Liver (tissue), 9 donors: Measurements from ENCODE around the gene SLC6A3. TPM values are rescaled to one million over a fixed set of nuclear protein-coding genes. Genes with fewer than 3 reads are reported as not detected.

Source experiments
- DNase-seq: peaks from one replicate; pipeline ENCODE4 v3.0.0-alpha.2; 2017; ENCODE audit warnings: low spot score
- H3K27ac ChIP-seq, 2 donors: one replicate each; pipeline ENCODE4 v1.7.0; 2013; ENCODE audit warnings: inconsistent platforms in 2 of 2, low read length in 2 of 2, control low read depth in 1 of 2, low read depth in 1 of 2, mild to moderate bottlenecking in 1 of 2
- H3K27me3 ChIP-seq, 4 donors: one replicate each; pipeline versions ENCODE4 v1.6.1 to v1.7.0; 2013; ENCODE audit warnings: low read length in 3 of 4, inconsistent platforms in 1 of 4, mild to moderate bottlenecking in 1 of 4, moderate library complexity in 1 of 4; ENCODE audit not compliant: control insufficient read depth in 4 of 4, insufficient read depth in 4 of 4
- H3K36me3 ChIP-seq, 4 donors: one replicate each; pipeline versions ENCODE4 v1.6.1 to v1.7.0; 2013; ENCODE audit warnings: low read length in 3 of 4, mild to moderate bottlenecking in 3 of 4, low read depth in 1 of 4, moderate library complexity in 1 of 4; ENCODE audit not compliant: control insufficient read depth in 4 of 4, insufficient read depth in 3 of 4
- H3K4me1 ChIP-seq, 4 donors: one replicate each; pipeline versions ENCODE4 v1.6.1 to v1.7.0; 2013; ENCODE audit warnings: low read length in 3 of 4, mild to moderate bottlenecking in 3 of 4, moderate library complexity in 1 of 4; ENCODE audit not compliant: control insufficient read depth in 4 of 4, insufficient read depth in 4 of 4
- H3K4me3 ChIP-seq, 3 donors: one replicate each; pipeline versions ENCODE4 v1.6.1 to v1.7.0; 2013; ENCODE audit warnings: low read length in 3 of 3, control low read depth in 1 of 3, low read depth in 1 of 3, mild to moderate bottlenecking in 1 of 3
- H3K9ac ChIP-seq, 2 donors: one replicate each; pipeline ENCODE4 v1.7.0; 2013; ENCODE audit warnings: low read length in 2 of 2, mild to moderate bottlenecking in 2 of 2, moderate library complexity in 2 of 2, control low read depth in 1 of 2, low read depth in 1 of 2
- H3K9me3 ChIP-seq, 4 donors: one replicate each; pipeline versions ENCODE4 v1.6.1 to v1.7.0; 2013; ENCODE audit warnings: low read length in 3 of 4; ENCODE audit not compliant: control insufficient read depth in 4 of 4
- EGR1 ChIP-seq, 2 donors: IDR thresholded peaks; 2 replicates each; pipeline ENCODE4 v1.6.1; 2016 to 2018; ENCODE audit warnings: antibody characterized with exemption in 2 of 2, low read depth in 2 of 2
- FOXA1 ChIP-seq: IDR thresholded peaks from 2 replicates; pipeline ENCODE4 v1.6.1; 2016; ENCODE audit warnings: antibody characterized with exemption
- FOXA2 ChIP-seq: IDR thresholded peaks from 2 replicates; pipeline ENCODE4 v1.6.1; 2016; ENCODE audit warnings: antibody characterized with exemption
- GABPA ChIP-seq, 2 donors: IDR thresholded peaks in 1 of 2; conservative IDR thresholded peaks in 1 of 2; 2 replicates each; pipeline ENCODE4 v1.6.1; 2016; ENCODE audit warnings: antibody characterized with exemption in 2 of 2, mild to moderate bottlenecking in 1 of 2, moderate library complexity in 1 of 2
- HNF4A ChIP-seq, 2 donors: conservative IDR thresholded peaks; 2 replicates each; pipeline ENCODE4 v1.6.1; 2016; ENCODE audit warnings: antibody characterized with exemption in 2 of 2, mild to moderate bottlenecking in 2 of 2
- HNF4G ChIP-seq: IDR thresholded peaks from 2 replicates; pipeline ENCODE4 v1.6.1; 2016; ENCODE audit warnings: antibody characterized with exemption
- JUND ChIP-seq, 2 donors: IDR thresholded peaks; 2 replicates each; pipeline ENCODE4 v1.6.1; 2016; ENCODE audit warnings: antibody characterized with exemption in 2 of 2
- RAD21 ChIP-seq, 2 donors: IDR thresholded peaks; 2 replicates each; pipeline ENCODE4 v1.6.1; 2016; ENCODE audit warnings: antibody characterized with exemption in 2 of 2, mild to moderate bottlenecking in 2 of 2
- RXRA ChIP-seq, 2 donors: IDR thresholded peaks; 2 replicates each; pipeline ENCODE4 v1.6.1; 2017 to 2018; ENCODE audit warnings: antibody characterized with exemption in 2 of 2, mild to moderate bottlenecking in 1 of 2
- SP1 ChIP-seq: IDR thresholded peaks from 2 replicates; pipeline ENCODE4 v1.6.1; 2018; ENCODE audit warnings: antibody characterized with exemption, mild to moderate bottlenecking
- TAF1 ChIP-seq: conservative IDR thresholded peaks from 2 replicates; pipeline ENCODE4 v1.6.1; 2016; ENCODE audit warnings: antibody characterized with exemption, mild to moderate bottlenecking
- YY1 ChIP-seq: IDR thresholded peaks from 2 replicates; pipeline ENCODE4 v1.6.1; 2016; ENCODE audit warnings: antibody characterized with exemption, mild to moderate bottlenecking
- WGBS: extraction: QIAGEN DNeasy Blood & Tissue Kit; methylation state at CpG from one replicate; pipeline ENCODE4 v1.1.7; 2013; 5-methylcytosine and 5-hydroxymethylcytosine counted together
- polyA plus RNA-seq, 2 donors: library from polyadenylated mRNA; stranded (reverse) in 1 of 2; unstranded in 1 of 2; fragments of 200-250 nt in 1 of 2; fragments of >200 nt in 1 of 2; fragmentation: Nextera tagmentation in 1 of 2; extraction: Ambion mirVana in 1 of 2; gene quantifications; one replicate each; pipeline versions ENCODE4 v1.2.1 to v1.2.3, GENCODE V29; 2013 to 2015
- total RNA-seq, 2 donors: library from RNA; depleted of rRNA; stranded (reverse); fragments of >200 nt; gene quantifications; one replicate each; pipeline ENCODE4 v1.2.3, GENCODE V29; 2014
- TF ChIP-seq, protein P1 (sequence below): IDR thresholded peaks from 2 replicates; pipeline ENCODE4 v1.6.1; 2016; ENCODE audit warnings: antibody characterized with exemption, mild to moderate bottlenecking
- TF ChIP-seq, protein P2 (sequence below): IDR thresholded peaks from 2 replicates; pipeline ENCODE4 v1.6.1; 2016; ENCODE audit warnings: antibody characterized with exemption
- TF ChIP-seq, protein P3 (sequence below): IDR thresholded peaks from 2 replicates; pipeline ENCODE4 v1.6.1; 2016; ENCODE audit warnings: antibody characterized with exemption
- TF ChIP-seq, protein P4 (sequence below): IDR thresholded peaks from 2 replicates; pipeline ENCODE4 v1.6.1; 2016; ENCODE audit warnings: antibody characterized with exemption
- TF ChIP-seq, protein P5 (sequence below): fragments of 150-350 bp; IDR thresholded peaks from 2 replicates; pipeline ENCODE4 v1.5.1; 2017; ENCODE audit warnings: improper control_type of control experiment, low read depth, low read length; ENCODE audit not compliant: missing input control
- donor health status: healthy.
- donor health status: healthy.
- donor health status: healthy.
- donor health status: healthy.
- donor health status: healthy.

Gene SLC6A3
- total and polyA plus RNA-seq, 4 donors = not detected

DNA sequence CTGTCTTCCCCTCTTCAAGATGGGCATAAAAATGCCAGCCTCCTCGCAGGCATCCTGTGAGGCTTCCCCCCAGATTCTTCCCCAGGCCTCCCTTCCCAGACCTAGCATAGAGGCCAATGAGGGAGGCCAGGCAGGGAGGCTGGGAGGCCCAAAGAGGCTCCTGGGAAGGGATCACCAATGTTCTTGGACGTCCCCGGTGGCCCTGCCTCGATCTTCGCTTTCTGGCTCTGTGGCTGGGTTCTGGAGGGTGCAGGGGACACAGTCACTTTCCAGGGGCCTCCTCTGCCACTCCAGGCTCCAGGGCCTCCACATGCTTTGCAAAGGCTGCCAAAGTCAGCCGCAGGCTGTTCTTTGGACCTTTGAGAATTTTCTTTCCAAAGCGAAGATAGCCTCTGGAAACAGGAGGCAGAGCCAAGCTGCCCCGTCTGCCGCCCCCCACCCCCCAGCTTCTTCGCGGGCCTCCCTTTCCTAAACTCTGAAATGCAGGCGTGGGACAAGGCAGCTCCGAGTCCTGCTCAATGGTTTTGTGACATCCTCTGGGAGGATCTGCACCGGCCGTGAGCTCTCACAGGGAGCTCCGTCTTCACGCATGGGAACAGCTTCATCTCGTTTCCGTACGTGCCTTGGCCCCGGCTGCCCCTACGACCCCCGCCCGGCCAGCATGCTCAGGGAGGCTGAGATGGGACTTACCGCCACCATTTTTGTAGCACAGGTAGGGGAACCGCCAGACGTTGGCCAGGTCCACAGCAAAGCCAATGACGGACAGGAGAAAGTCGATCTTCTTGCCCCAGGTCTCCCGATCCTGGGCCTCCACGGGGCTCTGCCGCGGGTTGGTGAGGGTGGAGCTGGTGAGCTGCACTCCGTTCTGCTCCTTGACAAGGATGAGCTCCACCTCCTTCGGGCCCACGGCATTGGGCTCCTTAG is 2.8 kb downstream of the SLC6A3 start:
- Histone ChIP-seq H3K36me3 (no peaks in the 10 kb centered on the region), H3K4me3 (no peak overlapping the region), H3K4me1 (peaks cover 6 to 11% (median 8%) of the 10 kb centered on the region in 4 donors), H3K9ac (no peak overlapping the region), H3K27me3 (peaks cover 0 to 21% (median 12%) of the 10 kb centered on the region in 4 donors), H3K9me3 (peaks cover 0 to 4% (median 0%) of the 10 kb centered on the region in 4 donors), H3K27ac (no peak overlapping the region)
- WGBS = 67% methylated on average over 36 of the region's 36 CpGs
- no peak for DNase-seq
- TF ChIP-seq, protein P1, sequence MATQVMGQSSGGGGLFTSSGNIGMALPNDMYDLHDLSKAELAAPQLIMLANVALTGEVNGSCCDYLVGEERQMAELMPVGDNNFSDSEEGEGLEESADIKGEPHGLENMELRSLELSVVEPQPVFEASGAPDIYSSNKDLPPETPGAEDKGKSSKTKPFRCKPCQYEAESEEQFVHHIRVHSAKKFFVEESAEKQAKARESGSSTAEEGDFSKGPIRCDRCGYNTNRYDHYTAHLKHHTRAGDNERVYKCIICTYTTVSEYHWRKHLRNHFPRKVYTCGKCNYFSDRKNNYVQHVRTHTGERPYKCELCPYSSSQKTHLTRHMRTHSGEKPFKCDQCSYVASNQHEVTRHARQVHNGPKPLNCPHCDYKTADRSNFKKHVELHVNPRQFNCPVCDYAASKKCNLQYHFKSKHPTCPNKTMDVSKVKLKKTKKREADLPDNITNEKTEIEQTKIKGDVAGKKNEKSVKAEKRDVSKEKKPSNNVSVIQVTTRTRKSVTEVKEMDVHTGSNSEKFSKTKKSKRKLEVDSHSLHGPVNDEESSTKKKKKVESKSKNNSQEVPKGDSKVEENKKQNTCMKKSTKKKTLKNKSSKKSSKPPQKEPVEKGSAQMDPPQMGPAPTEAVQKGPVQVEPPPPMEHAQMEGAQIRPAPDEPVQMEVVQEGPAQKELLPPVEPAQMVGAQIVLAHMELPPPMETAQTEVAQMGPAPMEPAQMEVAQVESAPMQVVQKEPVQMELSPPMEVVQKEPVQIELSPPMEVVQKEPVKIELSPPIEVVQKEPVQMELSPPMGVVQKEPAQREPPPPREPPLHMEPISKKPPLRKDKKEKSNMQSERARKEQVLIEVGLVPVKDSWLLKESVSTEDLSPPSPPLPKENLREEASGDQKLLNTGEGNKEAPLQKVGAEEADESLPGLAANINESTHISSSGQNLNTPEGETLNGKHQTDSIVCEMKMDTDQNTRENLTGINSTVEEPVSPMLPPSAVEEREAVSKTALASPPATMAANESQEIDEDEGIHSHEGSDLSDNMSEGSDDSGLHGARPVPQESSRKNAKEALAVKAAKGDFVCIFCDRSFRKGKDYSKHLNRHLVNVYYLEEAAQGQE = no peak
- TF ChIP-seq TAF1 (no peak), HNF4G (no peak), YY1 (no peak), HNF4A (conservative IDR thresholded peaks at IDR 0.05) (no peak), JUND (IDR thresholded peaks at IDR 0.05) (no peak), RXRA (IDR thresholded peaks at IDR 0.05) (no peak), FOXA2 (no peak), GABPA (IDR thresholded peaks at IDR 0.05 in 1 of 2, conservative IDR thresholded peaks at IDR 0.05 in 1 of 2) (no peak), EGR1 (IDR thresholded peaks at IDR 0.05; ENCODE audit: low read depth in 2 of 2) (no peak), SP1 (no peak), RAD21 (IDR thresholded peaks at IDR 0.05) (no peak), FOXA1 (no peak)
- TF ChIP-seq, protein P2, sequence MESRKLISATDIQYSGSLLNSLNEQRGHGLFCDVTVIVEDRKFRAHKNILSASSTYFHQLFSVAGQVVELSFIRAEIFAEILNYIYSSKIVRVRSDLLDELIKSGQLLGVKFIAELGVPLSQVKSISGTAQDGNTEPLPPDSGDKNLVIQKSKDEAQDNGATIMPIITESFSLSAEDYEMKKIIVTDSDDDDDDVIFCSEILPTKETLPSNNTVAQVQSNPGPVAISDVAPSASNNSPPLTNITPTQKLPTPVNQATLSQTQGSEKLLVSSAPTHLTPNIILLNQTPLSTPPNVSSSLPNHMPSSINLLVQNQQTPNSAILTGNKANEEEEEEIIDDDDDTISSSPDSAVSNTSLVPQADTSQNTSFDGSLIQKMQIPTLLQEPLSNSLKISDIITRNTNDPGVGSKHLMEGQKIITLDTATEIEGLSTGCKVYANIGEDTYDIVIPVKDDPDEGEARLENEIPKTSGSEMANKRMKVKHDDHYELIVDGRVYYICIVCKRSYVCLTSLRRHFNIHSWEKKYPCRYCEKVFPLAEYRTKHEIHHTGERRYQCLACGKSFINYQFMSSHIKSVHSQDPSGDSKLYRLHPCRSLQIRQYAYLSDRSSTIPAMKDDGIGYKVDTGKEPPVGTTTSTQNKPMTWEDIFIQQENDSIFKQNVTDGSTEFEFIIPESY = no peak
- TF ChIP-seq, protein P3, sequence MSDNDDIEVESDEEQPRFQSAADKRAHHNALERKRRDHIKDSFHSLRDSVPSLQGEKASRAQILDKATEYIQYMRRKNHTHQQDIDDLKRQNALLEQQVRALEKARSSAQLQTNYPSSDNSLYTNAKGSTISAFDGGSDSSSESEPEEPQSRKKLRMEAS = no peak
- TF ChIP-seq, protein P4, sequence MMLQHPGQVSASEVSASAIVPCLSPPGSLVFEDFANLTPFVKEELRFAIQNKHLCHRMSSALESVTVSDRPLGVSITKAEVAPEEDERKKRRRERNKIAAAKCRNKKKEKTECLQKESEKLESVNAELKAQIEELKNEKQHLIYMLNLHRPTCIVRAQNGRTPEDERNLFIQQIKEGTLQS = no peak
- TF ChIP-seq, protein P5, sequence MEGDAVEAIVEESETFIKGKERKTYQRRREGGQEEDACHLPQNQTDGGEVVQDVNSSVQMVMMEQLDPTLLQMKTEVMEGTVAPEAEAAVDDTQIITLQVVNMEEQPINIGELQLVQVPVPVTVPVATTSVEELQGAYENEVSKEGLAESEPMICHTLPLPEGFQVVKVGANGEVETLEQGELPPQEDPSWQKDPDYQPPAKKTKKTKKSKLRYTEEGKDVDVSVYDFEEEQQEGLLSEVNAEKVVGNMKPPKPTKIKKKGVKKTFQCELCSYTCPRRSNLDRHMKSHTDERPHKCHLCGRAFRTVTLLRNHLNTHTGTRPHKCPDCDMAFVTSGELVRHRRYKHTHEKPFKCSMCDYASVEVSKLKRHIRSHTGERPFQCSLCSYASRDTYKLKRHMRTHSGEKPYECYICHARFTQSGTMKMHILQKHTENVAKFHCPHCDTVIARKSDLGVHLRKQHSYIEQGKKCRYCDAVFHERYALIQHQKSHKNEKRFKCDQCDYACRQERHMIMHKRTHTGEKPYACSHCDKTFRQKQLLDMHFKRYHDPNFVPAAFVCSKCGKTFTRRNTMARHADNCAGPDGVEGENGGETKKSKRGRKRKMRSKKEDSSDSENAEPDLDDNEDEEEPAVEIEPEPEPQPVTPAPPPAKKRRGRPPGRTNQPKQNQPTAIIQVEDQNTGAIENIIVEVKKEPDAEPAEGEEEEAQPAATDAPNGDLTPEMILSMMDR = no peak
